ENCODE results near the gene MAPKAPK3.

The MAPKAPK3 gene

GRCh38 chr3:50648313-50648712, 31.4 kb downstream of the MAPKAPK3 start:
- Histone ChIP-seq H3K4me3 (ENCODE audit: extremely low read depth, insufficient read depth, low read length, poor library complexity, severe bottlenecking) (no peak overlapping the region), H3K4me1 (ENCODE audit: control insufficient read depth, insufficient read depth, low read length, poor library complexity, severe bottlenecking) (peaks cover 5% of the 10 kb centered on the region), H3K27ac (ENCODE audit: low read depth, low read length, severe bottlenecking) (no peak overlapping the region), H3K9me3 (ENCODE audit: control insufficient read depth, low read length) (no peaks in the 10 kb centered on the region), H3K36me3 (ENCODE audit: control insufficient read depth, insufficient read depth, low read length) (peaks cover 7% of the 10 kb centered on the region)
- WGBS, 2 experiments (ENCODE audit: insufficient coverage in 2 of 2) = 53 to 82% methylated on average over 2 to 5 of the region's 6 CpGs

- Histone ChIP-seq H3K9me3 (ENCODE audit: control insufficient read depth, low read length) (no peaks in the 10 kb centered on the region), H3K4me3 (ENCODE audit: extremely low read depth, insufficient read depth, low read length, poor library complexity, severe bottlenecking) (no peak overlapping the region), H3K4me1 (ENCODE audit: control insufficient read depth, insufficient read depth, low read length, poor library complexity, severe bottlenecking) (peaks cover 5% of the 10 kb centered on the region), H3K27ac (ENCODE audit: low read depth, low read length, severe bottlenecking) (no peak overlapping the region), H3K36me3 (ENCODE audit: control insufficient read depth, insufficient read depth, low read length) (peaks cover 7% of the 10 kb centered on the region)
- 85% methylated on average over 2 of the region's 2 CpGs for WGBS, 2 experiments (ENCODE audit: insufficient coverage in 2 of 2)
These were observed 32.0 kb downstream of the MAPKAPK3 start for GRCh38 chr3:50648944-50649343.

- WGBS, 2 experiments (ENCODE audit: insufficient coverage in 2 of 2) = 86 to 89% methylated on average over 3 to 6 of the region's 8 CpGs
These were observed 32.5 kb downstream of the MAPKAPK3 start for GRCh38 chr3:50649451-50649931.

GRCh38 chr3:50650018-50650417, 33.1 kb downstream of the MAPKAPK3 start:
- no peak overlapping the region for H3K4me3 ChIP-seq (ENCODE audit: extremely low read depth, insufficient read depth, low read length, poor library complexity, severe bottlenecking)
- H3K27ac ChIP-seq (ENCODE audit: low read depth, low read length, severe bottlenecking) = no peak overlapping the region
- peaks cover 7% of the 10 kb centered on the region for H3K36me3 ChIP-seq (ENCODE audit: control insufficient read depth, insufficient read depth, low read length)
- peaks cover 5% of the 10 kb centered on the region for H3K4me1 ChIP-seq (ENCODE audit: control insufficient read depth, insufficient read depth, low read length, poor library complexity, severe bottlenecking)
- WGBS, 2 experiments (ENCODE audit: insufficient coverage in 2 of 2) = no CpG with 5 or more reads among the region's 1 CpG
- no peaks in the 10 kb centered on the region for H3K9me3 ChIP-seq (ENCODE audit: control insufficient read depth, low read length)

More at GRCh38 chr3:50649451-50649931, 32.5 kb downstream of the MAPKAPK3 start:
- peaks cover 7% of the 10 kb centered on the region for H3K36me3 ChIP-seq (ENCODE audit: control insufficient read depth, insufficient read depth, low read length)
- H3K4me1 ChIP-seq (ENCODE audit: control insufficient read depth, insufficient read depth, low read length, poor library complexity, severe bottlenecking) = peaks cover 5% of the 10 kb centered on the region
- no peaks in the 10 kb centered on the region for H3K9me3 ChIP-seq (ENCODE audit: control insufficient read depth, low read length)
- H3K27ac ChIP-seq (ENCODE audit: low read depth, low read length, severe bottlenecking) = no peak overlapping the region
- no peak overlapping the region for H3K4me3 ChIP-seq (ENCODE audit: extremely low read depth, insufficient read depth, low read length, poor library complexity, severe bottlenecking)

- WGBS, 2 experiments (ENCODE audit: insufficient coverage in 2 of 2) = 83 to 90% methylated on average over 7 to 8 of the region's 8 CpGs
- Histone ChIP-seq H3K4me3 (ENCODE audit: extremely low read depth, insufficient read depth, low read length, poor library complexity, severe bottlenecking) (no peak overlapping the region), H3K9me3 (ENCODE audit: control insufficient read depth, low read length) (no peaks in the 10 kb centered on the region), H3K36me3 (ENCODE audit: control insufficient read depth, insufficient read depth, low read length) (peaks cover 7% of the 10 kb centered on the region), H3K27ac (ENCODE audit: low read depth, low read length, severe bottlenecking) (no peak overlapping the region), H3K4me1 (ENCODE audit: control insufficient read depth, insufficient read depth, low read length, poor library complexity, severe bottlenecking) (peaks cover 5% of the 10 kb centered on the region)
These were observed 34.5 kb downstream of the MAPKAPK3 start for GRCh38 chr3:50651445-50651844.

- no peak overlapping the region for H3K4me3 ChIP-seq (ENCODE audit: extremely low read depth, insufficient read depth, low read length, poor library complexity, severe bottlenecking)
- H3K9me3 ChIP-seq (ENCODE audit: control insufficient read depth, low read length) = no peaks in the 10 kb centered on the region
- H3K27ac ChIP-seq (ENCODE audit: low read depth, low read length, severe bottlenecking) = no peak overlapping the region
- H3K36me3 ChIP-seq (ENCODE audit: control insufficient read depth, insufficient read depth, low read length) = peaks cover 6% of the 10 kb centered on the region
- H3K4me1 ChIP-seq (ENCODE audit: control insufficient read depth, insufficient read depth, low read length, poor library complexity, severe bottlenecking) = peaks cover 5% of the 10 kb centered on the region
- 52 to 66% methylated on average over 5 to 7 of the region's 7 CpGs for WGBS, 2 experiments (ENCODE audit: insufficient coverage in 2 of 2)
These were observed 35.1 kb downstream of the MAPKAPK3 start for GRCh38 chr3:50651920-50652529.

GRCh38 chr3:50652709-50653108, 35.8 kb downstream of the MAPKAPK3 start:
- H3K9me3 ChIP-seq (ENCODE audit: control insufficient read depth, low read length) = no peaks in the 10 kb centered on the region
- 53% methylated on average over 2 of the region's 2 CpGs; no CpG with 5 or more reads in 1 of the 2 experiments for WGBS, 2 experiments (ENCODE audit: insufficient coverage in 2 of 2)

GRCh38 chr3:50653937-50654595, 37.1 kb downstream of the MAPKAPK3 start:
- WGBS, 2 experiments (ENCODE audit: insufficient coverage in 2 of 2) = 82 to 86% methylated on average over 2 of the region's 3 CpGs
- Histone ChIP-seq H3K4me1 (ENCODE audit: control insufficient read depth, insufficient read depth, low read length, poor library complexity, severe bottlenecking) (peaks cover 5% of the 10 kb centered on the region), H3K9me3 (ENCODE audit: control insufficient read depth, low read length) (no peaks in the 10 kb centered on the region), H3K36me3 (ENCODE audit: control insufficient read depth, insufficient read depth, low read length) (no peaks in the 10 kb centered on the region), H3K27ac (ENCODE audit: low read depth, low read length, severe bottlenecking) (no peak overlapping the region), H3K4me3 (ENCODE audit: extremely low read depth, insufficient read depth, low read length, poor library complexity, severe bottlenecking) (no peak overlapping the region)

More at GRCh38 chr3:50652709-50653108, 35.8 kb downstream of the MAPKAPK3 start:
- H3K36me3 ChIP-seq (ENCODE audit: control insufficient read depth, insufficient read depth, low read length) = no peaks in the 10 kb centered on the region
- no peak overlapping the region for H3K27ac ChIP-seq (ENCODE audit: low read depth, low read length, severe bottlenecking)
- H3K4me1 ChIP-seq (ENCODE audit: control insufficient read depth, insufficient read depth, low read length, poor library complexity, severe bottlenecking) = peaks cover 5% of the 10 kb centered on the region
- H3K4me3 ChIP-seq (ENCODE audit: extremely low read depth, insufficient read depth, low read length, poor library complexity, severe bottlenecking) = no peak overlapping the region

GRCh38 chr3:50655009-50655830, 38.3 kb downstream of the MAPKAPK3 start:
- H3K4me3 ChIP-seq (ENCODE audit: extremely low read depth, insufficient read depth, low read length, poor library complexity, severe bottlenecking) = no peak overlapping the region
- H3K4me1 ChIP-seq (ENCODE audit: control insufficient read depth, insufficient read depth, low read length, poor library complexity, severe bottlenecking) = no peaks in the 10 kb centered on the region
- no peak overlapping the region for H3K27ac ChIP-seq (ENCODE audit: low read depth, low read length, severe bottlenecking)
- no peaks in the 10 kb centered on the region for H3K9me3 ChIP-seq (ENCODE audit: control insufficient read depth, low read length)
- 100% methylated on average over 1 of the region's 3 CpGs; no CpG with 5 or more reads in 1 of the 2 experiments for WGBS, 2 experiments (ENCODE audit: insufficient coverage in 2 of 2)
- H3K36me3 ChIP-seq (ENCODE audit: control insufficient read depth, insufficient read depth, low read length) = no peaks in the 10 kb centered on the region

GRCh38 chr3:50656417-50657195, 39.7 kb downstream of the MAPKAPK3 start:
- Histone ChIP-seq H3K36me3 (ENCODE audit: control insufficient read depth, insufficient read depth, low read length) (no peaks in the 10 kb centered on the region), H3K4me3 (ENCODE audit: extremely low read depth, insufficient read depth, low read length, poor library complexity, severe bottlenecking) (no peak overlapping the region), H3K4me1 (ENCODE audit: control insufficient read depth, insufficient read depth, low read length, poor library complexity, severe bottlenecking) (no peaks in the 10 kb centered on the region), H3K9me3 (ENCODE audit: control insufficient read depth, low read length) (no peaks in the 10 kb centered on the region), H3K27ac (ENCODE audit: low read depth, low read length, severe bottlenecking) (no peak overlapping the region)
- WGBS, 2 experiments (ENCODE audit: insufficient coverage in 2 of 2) = 87 to 94% methylated on average over 4 to 8 of the region's 8 CpGs
